GM19468 (cell line): ENCODE data around the gene DNAH7.
"Not testable (repeated sequence)": the region's sequence is repeated elsewhere in the genome, so short reads cannot be mapped to it uniquely, and the experiment has no call there.

Experiments used
- ATAC-seq: cut with Tn5 transposase; IDR thresholded peaks from one replicate; pipeline ENCODE4 v1.9.1; 2021; ENCODE audit warnings: mild to moderate bottlenecking, moderate library complexity, moderate number of reproducible peaks; ENCODE audit not compliant: unreplicated experiment; ENCODE audit errors: extremely low read depth

The DNAH7 gene

DNA sequence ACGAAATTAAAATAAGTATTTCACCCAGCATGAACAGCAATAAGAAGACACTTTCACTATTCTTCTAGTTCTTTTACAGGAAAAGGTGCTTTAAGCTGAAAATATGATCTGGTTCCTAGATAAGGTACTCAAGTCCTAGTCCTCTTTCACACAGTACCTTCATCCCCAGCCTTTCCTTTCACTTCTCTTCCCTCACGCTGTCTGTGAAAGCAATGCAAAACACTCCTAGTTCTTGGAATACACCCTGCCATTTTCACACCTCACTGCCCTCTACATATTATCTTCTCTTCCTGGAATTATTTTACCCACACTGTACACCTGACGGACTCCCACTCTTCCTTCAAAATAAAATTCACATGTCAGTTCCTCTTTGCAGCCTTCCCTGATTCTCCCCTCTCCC is 82.9 kb downstream of the DNAH7 start:
- no peak for ATAC-seq

DNA sequence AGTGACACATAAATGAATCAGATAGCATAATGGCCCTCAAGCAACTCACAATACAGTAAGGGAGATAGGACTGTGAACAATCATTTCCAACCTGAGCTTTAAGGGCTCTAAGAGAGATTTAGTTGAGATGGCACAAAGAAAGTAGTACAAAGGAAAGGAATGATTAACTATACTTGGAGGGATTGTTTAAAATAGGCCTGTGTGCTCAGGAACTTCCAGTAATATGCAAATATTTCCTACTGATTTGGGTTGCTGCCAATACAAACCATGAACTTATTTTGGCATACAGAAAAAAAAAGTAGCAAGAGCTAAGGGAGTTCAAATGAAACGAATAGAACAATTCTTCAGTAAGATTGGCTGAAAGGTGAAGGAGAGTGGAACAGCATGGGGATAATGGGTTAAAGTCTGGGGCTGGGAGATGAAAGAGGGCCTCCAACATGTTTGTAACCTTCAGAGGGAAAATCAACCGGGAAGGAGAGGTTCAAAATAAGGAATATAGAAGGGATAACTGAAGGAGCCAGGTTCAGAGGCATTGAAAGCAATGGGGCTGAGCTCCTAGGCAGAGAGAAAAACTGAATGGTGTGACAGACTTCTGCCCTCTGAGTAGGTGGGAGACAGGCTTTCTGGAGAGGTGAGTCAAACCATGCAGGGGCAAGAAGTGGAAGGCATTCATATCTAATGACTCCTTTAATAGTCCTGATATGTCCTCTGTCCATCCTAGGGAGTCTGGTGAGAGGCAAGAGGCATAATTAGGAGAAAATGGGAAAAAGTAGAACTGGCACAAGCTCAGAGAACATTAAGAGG is 83.5 kb downstream of the DNAH7 start:
- no peak for ATAC-seq

DNA sequence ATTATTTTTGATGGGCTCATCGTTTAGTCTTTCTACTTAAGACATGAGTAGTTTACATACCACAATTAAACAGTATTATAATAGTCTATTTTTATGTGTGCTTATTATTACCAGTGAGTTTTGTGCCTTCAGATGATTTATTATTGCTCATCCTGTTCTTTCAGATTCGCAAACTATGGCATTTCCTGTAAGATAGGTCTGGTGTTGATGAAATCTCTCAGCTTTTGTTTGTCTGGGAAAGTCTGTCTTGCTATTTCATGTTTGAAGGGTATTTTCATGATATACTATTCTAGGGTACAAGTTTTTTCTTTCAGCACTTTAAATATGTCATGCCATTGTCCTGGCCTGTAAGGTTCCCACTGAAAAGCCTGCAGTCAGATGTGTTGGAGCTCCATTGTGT is 101.3 kb downstream of the DNAH7 start:
- ATAC-seq = no peak

DNA sequence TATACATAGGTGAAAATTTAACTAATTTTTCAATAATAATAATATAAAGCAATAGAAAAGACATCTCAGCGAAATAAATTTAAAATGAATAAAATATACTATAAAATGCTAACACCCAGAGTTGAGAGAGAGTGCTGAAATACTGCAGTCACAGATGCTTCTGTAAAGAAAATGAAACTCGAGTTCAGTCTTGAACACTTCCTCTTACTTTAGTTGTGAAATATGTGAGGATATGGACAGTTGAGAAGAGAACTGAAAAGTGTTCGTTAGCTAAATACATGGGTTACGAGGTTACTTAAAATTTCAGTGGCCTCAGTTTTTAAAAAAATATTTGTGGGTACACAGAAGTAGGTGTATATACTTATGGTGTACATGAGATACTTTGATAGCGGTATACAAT is 106.8 kb downstream of the DNAH7 start:
- peak; percentile 89 for ATAC-seq

DNA sequence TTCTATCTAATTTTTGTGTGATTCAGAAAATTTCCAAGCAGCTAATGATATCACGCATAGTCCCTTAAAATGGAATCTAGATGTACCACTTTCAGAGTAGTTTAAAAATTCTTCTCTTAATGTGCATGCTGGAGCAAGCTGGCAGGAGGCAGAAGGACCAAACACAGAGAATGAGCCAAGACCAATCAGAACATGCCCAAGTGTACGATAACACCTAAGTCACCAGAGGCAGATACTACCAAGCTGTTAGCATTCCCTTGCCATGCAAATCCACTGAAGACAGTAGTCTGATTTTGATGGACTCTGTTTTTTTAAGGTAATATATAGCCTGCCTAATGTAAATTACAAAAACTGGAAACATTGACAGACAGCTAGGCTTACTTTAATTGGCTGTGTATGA is 109.3 kb downstream of the DNAH7 start:
- no peak for ATAC-seq

DNA sequence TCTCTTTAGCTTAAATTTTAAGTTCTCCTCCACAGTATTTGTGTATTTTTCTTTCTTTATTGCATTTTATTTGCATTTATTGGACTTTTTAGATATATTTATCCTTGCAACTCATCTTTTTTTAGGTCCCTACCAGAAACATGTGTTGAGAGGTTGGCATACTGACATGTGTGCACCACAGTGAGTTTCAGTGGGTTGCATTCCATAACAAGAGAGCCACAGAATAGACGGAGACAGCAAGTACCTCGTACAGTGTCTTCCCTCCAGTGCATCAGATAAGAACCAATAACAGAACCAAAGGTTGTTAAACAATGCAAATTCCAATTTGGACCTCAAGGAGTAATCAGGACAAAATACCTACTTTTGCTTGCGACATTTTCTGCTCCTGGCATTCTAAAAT is 111.9 kb downstream of the DNAH7 start:
- no peak for ATAC-seq

DNA sequence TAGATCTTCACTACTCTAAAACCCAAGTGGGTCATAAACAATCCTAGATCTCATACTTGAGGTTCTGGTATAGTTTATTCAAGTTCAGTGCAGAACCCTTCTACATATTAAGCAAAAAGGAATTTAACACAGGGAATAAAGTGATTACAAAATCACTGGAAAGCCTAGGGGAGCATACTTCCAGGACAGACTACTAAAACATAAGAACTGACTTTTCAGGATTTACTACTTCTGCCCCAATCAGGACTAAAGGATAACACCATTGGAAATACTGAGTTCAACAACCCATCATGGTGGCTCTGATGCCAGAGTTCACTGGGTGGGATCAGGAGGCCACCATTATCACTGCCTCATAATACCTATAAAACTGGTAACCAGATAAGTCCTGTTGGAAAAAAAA is 123.6 kb downstream of the DNAH7 start:
- no peak for ATAC-seq

DNA sequence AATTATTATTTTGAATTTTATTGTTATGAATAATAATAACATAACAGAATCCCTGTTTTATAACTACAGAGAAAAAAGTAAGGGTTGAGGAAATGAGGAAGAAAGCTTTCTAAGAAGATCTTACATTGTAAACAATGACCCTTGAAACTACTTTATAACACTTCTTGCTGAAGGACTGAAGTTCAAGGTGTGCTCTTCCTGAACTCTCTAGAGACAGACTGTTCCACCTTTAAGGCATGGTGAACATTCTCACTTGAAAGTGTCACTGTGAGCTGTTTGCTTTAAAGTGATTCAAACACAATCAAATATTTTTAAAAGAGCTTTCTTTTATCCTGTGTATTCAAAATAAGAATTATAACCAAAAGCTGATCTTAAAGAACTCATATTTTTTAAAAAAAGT is 131.5 kb downstream of the DNAH7 start:
- ATAC-seq = no peak

DNA sequence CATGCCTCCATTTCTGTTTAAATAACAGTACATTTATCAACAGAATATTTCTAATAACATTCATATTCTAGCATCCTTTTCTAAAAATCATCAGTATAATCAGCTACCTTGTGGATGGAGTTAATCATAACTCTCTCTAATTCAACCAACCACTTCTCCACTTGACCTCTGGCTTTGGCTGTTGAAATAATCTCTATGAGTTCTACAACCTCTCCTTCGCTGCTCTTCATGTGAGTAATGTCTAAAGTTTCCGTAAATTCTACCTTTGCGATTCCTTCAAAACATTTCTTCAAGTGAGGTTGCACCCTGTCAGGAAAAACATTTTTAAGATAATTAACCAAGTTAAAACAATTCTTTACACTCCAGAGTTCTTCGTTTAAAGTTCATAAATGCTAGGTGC is 134.2 kb downstream of the DNAH7 start:
- no peak for ATAC-seq

DNA sequence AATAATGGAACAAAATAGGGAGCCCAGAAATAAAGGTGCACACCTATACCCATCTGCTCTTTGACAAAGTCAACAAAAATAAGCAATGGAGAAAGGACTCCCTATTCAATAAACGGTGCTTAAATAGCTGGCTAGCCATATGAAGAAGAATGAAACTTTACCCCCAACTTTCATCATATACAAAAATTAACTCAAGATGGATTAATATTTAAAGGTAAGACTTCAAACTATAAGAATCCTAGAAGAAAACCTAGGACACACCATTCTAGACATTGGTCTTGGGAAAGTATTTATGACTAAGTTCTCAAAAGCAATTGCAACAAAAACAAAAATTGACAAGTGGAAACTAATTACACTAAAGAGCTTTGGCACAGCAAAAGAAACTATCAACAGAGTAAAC is 139.1 kb downstream of the DNAH7 start:
- no peak for ATAC-seq

DNA sequence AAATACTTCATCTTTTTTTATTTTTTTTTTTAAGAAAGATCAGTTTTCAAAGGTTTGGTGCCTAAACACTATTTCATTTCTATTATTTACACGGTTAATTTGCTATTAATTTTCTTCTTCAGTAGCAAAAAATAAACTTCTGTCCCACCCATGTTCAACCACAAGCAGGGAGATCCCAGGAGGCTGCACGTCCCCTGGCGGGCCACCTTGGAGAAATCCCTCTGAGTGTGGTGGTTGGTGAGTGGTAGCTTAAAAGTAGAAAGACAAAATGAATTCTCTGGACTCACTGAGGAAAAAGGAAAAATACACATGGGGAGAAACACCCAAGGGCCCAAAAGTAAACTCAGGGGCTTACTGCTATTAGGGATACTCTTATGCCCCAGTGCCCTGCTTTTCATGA is 143.5 kb downstream of the DNAH7 start:
- ATAC-seq = no peak

DNA sequence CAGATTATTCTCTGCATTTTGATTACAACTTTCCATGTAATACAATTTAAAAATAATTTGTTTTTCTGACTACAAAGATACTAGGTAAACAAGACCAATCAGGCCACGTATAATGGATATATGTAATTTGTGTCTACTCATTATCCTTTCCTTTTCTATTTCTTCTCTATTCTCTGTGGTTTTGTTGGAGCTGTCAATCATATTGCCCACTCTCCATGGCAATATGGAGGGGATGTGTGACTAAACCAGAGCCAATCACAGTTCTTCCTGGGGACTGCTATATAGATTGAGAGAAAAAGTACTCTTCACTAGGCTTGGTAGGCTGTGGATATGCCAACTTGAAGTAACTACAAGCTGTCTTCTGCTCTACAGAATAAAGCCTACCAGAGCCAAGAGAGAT is 144.7 kb downstream of the DNAH7 start:
- ATAC-seq = no peak

DNA sequence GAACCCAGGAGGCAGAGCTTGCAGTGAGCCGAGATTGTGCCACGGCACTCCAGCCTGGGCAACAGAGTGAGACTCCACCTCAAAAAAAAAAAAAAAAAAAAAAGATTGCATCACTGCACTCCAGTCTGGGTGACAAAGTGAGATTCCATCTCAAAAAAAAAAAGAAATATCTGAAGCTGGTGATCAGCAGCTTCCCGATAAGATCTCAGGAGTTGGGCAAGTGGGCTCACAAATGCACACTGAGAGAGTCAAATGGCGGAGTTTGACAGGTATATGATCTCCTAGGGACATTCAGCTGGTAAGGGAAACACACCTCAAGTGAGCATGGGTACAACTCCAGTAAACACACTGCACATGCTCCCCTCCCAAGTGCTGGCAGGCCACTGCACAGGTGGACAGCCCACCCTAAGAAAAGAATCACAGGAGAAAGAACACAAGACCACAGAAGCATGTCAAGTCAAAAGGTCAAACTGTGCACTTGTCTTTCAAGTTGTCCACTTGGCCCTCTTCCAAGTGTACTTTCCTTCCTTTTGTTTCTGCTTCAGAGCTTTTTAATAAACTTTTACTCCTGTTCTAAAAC is 151.5 kb downstream of the DNAH7 start:
- ATAC-seq = not testable (repeated sequence)

DNA sequence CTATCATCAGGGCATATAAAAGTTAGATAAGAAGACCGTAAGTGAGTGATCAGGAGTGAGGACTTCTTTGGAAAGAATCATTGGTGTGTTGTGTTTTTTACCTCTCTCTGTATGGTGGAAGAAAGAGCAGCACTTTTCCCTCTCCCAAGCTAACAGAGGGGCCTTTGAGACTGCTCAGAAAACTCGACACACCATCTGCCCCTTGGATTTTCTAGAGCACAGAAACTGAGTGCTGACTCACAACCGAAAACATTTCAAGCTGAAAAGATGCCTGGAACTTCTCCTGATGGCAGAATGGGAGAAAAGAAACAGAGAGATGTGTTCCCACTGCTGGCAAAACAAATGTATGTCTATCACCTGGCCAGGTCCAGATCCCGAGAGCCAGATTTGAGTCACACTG is 156.6 kb downstream of the DNAH7 start:
- no peak for ATAC-seq

DNA sequence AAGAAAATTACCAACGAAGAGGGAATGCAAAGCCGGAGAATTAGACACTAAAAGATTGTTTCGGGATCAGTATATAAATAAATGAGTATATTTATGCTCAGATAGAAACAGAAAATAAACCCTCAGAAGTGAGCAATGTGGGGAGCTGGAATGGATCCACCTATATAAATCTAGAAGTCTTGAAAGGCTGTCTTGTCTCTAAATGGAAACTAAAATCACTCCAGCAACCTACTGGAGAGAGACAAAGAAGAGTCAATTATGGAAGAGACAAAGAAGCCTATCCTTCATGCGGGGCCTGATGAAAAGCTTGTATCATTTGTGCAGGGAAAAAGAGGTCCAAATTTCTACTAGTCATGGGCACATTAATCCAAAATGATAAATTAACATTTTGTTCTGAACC is 158.1 kb downstream of the DNAH7 start:
- no peak for ATAC-seq

DNA sequence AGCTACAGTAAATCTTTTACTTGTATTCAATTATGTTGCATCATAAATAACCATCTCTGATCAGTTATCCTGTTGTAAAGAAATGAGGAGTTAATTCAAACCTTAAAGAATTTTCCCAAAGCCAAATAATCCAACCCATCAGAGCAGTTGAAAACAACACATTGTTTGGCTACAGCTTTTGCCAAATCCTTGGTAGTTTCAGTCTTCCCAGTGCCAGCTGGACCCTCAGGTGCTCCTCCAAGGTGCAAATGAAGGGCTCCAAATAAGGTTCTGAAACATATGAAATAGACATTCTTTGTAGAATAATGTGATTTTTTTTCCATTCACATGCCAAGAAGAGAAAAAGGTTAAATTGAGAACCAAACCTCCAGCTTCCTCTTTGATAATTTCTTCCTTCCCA is 158.7 kb downstream of the DNAH7 start:
- no peak for ATAC-seq

DNA sequence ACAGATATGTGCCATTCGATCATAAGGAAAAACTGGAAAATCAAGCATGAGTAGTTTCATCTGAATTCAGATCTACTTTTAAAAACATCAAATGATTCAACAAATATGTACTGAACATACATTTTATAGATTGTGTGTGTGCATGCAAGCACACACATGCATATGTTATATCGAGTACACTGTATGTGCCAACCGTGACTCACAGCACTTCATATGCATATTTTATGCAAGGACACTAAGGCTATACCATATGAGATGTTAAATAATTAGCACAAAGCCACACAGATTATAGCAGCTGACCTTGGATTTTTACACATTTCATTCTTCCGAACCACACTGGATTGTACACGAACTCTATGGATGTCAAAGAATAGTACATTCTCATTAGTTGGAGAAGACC is 161.2 kb downstream of the DNAH7 start:
- no peak for ATAC-seq

DNA sequence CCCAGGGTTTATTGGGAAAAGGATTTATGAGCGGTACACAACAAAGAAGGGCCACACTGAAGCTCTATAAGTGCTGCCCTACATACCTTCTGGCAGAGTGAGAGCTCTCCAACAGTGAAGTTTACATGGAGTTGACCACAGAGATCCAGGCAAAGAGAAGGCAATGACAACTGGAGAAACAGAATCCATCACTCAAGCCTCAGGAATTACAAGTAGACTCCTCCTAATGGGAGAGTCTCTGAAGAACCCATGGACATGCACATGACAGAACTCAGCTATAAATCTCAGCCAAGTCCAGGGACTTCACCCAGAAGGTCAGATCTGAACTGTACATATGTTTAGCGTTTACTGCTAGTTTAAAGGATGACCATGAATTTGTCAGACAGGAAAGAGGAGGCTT is 164.7 kb downstream of the DNAH7 start:
- ATAC-seq = no peak

DNA sequence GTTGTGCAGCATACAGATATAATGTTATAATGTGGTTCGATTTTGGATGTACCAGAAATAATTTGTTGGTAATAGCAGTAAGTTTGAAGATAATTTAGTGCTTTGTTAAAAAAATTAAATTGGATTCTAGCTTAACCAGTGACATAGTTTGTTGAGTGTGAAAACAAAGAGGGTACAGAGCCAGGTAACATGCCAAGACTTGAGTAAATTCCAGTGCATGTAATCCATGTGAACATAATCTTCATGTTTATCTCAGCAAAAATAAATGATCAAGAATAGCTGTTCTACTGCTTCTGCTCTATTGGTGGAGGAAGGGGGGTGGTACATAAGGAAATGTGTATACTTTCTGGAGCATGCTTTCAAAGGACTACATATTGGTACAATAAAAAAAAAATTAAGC is 165.8 kb downstream of the DNAH7 start:
- no peak for ATAC-seq

DNA sequence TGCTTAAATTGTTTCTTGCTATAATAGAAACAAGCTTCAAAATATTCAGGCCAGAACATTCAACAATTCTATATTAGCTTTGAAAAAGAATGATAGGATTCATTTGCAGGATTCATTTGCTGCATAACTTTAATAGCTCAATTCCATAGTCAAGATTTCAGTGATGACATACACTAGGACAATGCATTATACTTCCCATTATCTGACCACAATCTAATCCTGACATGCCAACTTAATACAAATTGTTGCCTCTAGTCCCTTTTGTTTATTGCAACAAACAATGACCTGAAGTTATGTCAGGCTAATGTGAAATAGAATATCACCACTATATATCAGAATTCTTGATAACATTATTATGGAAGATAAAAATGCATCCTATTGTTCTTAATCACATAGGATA is 169.4 kb downstream of the DNAH7 start:
- ATAC-seq = no peak

DNA sequence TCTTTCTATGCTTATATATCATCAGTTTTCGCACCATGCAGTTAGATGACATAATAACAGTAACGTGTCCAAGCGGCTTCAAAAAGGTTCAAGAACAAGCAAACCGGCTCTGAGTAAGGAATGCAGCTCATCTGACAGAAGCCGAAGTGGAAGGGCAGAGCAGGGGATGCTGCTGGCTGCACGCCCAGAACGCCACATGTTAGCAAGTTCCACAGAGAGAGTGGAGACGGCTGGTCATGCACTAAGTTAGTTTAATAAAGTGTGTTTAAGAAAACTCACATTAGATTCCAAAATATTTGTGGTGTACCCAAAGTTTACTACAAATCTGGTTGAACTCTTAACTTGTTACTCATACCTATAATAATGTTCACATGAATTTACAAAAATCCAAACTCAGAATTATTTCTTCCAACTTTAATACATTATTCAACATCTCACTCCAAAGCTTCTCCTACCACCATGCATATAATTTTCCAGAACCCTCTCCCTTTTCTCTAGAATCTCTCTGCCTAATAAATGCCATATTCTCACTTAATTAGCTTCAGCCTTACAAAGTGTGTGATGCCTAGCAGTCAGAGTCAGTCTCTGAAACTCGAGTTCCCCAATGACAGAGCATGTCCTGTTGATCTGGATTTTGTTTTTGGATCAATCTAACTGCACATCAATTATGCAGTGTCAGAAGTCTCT is 170.0 kb downstream of the DNAH7 start:
- no peak for ATAC-seq

DNA sequence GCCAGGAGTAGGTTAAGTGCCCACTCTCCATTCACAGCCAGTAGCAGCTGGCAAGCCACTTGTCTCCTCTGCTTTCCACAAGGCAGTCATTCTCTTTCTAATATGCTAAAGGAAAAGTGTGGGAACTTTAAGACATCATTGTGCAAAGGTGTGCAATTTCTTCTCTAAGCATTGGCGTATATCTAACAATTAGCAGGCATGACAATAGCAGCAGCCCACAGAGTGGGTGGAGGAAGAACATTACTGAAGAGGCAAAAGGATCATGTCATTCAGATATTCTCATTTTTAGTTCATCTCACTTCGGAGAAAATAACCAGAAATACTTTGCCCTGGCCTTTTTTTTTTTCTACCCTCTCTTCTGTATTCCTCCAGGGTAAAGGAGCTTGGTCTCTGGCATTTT is 177.6 kb downstream of the DNAH7 start:
- ATAC-seq = no peak
